HG03575 (cell line): ENCODE measurements around the gene MBOAT7.

Experiments used
- ATAC-seq: cut with Tn5 transposase; IDR thresholded peaks from one replicate; pipeline ENCODE4 v1.9.1; 2021; ENCODE audit not compliant: unreplicated experiment, insufficient number of reproducible peaks, low FRiP score; ENCODE audit errors: extremely low read depth

The MBOAT7 gene

GRCh38 chr19:54151362-54152035, 37.9 kb downstream of the MBOAT7 start:
- no peak for ATAC-seq

- no peak for ATAC-seq
Observed at GRCh38 chr19:54149021-54149812, 40.2 kb downstream of the MBOAT7 start.

DNA sequence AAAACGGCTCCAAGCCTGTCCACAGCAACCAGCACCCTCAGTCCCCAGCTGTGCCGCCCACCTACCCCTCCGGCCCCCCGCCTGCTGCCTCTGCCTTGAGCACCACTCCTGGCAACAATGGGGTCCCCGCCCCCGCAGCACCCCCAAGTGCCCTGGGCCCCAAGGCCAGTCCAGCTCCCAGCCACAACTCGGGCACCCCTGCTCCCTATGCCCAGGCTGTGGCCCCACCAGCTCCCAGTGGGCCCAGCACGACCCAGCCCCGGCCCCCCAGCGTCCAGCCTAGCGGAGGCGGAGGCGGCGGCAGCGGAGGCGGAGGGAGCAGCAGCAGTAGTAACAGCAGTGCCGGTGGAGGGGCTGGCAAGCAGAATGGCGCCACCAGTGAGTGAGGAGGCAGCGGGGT, 41.2 kb downstream of the MBOAT7 start:
- ATAC-seq = no peak

GRCh38 chr19:54147676-54148075, 41.7 kb downstream of the MBOAT7 start:
- ATAC-seq = no peak

DNA sequence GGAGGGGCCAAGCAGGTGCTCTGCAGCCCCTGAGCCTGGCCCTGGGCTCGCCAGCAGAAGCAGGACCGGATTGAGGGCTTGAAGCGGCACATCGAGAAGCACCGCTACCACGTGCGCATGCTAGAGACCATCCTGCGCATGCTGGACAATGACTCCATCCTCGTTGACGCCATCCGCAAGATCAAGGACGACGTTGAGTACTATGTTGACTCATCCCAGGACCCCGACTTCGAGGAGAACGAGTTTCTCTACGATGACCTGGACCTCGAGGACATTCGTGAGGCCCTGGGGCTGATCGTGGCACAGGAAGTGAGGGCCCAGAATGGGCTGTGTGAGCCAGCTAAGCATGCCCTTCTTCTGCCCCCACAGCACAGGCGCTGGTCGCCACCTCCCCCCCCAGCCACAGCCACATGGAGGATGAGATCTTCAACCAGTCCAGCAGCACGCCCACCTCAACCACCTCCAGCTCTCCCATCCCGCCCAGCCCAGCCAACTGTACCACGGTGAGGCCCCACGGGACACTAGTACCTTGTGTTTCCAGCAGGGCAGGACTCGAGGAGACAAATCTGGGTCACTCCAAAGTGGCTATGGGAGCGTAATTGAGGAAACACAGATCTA, 43.7 kb downstream of the MBOAT7 start:
- no peak for ATAC-seq

GRCh38 chr19:54142166-54142780, 47.1 kb downstream of the MBOAT7 start:
- ATAC-seq = no peak

DNA sequence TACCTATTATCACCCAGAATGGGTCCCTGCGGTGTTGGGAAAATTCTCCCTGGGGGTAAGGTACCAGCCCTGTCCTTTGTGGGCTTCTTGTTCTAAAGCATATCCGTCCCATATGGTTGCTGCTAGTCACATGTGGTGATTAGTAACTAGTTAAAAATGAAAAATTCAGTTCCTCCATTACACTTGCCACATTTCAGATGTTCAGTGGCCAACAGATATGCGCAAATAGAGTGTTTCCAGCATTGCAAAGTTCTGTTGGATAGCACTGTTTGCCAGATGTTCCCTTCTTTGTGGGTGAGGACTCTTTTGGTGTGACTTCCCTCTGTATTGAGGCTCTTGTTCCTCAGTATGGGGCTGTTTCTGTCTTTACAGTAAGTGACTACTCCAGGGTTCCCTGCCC, 48.0 kb downstream of the MBOAT7 start:
- ATAC-seq = no peak

GRCh38 chr19:54138489-54139256, 50.7 kb downstream of the MBOAT7 start:
- ATAC-seq = no peak

DNA sequence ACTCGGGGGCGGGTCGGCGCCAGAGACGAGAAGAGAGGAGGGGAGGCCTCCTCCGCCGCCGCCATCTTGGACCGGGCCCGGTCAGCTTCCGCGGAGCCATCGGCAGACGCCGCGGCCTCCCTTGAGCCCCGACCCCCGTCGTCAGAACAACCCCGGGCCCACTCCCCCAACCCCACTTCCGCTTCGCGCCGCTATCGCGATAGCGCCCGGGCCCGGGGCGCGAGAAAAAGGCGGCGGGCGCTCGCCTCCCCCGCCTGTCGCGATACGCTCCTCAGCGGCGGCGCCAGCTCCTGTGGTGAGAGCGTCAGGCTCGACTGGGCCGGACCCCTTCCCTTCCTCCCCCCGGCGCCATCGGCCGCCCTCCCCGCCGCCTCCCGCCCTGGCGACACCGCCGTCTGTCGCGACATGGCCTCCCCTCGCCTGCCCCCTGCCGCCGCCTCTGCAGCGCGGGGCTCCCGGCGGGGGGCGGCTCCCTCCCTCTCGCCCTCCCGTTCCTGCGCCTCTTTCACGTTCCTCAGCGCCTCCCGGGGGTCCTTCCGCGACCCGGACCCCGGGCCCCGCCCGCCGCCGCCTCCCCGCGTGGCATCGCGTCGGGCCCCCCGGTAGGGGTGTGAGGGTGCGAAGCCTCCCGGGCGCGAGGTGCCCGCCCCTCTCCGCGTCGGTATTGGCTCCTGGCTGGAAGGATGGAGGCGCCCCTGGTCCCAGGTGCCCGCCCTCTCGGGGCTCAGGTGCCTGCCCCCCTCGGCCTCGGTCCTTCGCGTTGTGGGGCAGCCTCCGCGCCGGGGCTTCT, 51.5 kb downstream of the MBOAT7 start, which contains the start of gene CNOT3:
Gene CNOT3 (plus strand): TSS at position 64 of the 790 bp plus-strand sequence. CDS start 5,217 bp downstream, outside the sequence.
- ATAC-seq = no peak

DNA sequence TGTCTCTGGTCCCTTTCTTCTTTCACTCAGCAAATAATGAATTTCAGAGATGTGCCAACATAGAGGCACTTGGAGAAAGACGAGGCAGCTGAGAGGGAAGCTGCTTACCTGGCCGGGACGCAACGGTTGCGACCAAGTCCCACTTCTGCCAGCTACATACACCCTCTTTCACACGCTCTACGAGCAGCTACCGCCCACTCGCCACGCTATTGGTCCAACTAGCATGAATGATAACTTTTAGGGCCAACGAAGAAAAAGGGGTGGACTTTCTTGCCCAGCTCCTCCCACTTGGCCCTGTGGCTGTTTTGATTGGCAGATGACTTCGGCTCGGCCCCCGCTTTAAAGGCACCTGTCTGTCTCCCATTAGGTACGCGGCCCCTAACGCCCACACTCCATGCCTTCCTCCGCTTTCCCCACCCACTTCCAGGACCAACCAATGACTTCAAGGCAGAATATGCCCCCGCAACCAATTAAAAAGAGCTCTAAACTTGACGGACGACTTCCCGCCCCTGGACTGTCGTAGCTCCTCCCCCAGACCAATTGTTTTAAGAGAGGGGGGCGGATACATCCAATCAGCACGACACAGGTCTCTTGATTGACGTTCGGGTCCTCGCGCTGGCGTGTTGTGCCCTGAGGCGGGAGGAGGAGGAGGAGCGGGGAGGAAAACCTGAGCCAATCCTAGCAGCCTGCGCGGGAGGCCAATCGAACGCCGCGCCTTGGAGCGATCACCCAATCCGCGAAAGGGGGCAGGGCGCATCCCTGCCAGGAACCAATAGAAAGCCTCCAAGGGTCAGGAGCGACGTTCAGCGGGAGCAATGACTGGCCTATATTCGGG, 52.3 kb downstream of the MBOAT7 start:
- ATAC-seq = peak; percentile 46

DNA sequence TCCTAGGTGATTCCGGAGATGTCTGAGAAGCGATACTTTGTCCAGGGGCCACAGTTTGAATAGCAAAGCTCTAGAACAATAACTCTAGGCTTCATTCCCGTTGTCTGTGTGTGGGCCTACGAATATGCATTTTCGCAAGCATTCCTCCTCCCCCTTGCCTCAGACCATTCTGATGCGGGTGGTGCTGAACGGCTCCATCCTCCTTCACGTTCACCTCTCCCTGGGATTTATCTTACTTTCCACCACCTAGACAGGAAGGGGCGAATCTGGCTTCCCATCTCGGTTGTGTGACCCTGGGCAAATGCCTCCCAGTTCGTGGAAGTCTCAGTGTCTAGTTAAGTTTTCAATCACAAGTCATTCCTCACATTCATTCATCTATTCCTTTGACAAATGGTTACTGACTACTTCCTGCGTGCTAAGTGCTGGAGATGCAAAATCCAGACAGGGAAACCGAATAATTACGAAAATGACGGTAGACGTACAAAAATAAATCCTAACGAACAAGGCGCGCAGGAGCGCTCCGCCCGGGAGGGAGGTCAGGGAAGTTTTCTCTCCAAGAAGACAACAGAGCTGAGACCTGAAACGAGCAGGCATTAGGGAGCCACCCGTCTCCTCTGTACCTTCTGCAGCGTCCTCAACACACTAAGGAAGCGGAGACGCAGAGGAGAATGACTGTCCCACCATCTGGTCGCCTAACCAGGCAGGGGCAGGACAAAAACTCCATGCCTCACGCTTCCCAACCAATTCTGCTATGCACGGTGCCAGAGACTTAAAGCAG, 53.1 kb downstream of the MBOAT7 start:
- ATAC-seq = no peak

GRCh38 chr19:54133957-54134590, 55.3 kb downstream of the MBOAT7 start:
- ATAC-seq = no peak

DNA sequence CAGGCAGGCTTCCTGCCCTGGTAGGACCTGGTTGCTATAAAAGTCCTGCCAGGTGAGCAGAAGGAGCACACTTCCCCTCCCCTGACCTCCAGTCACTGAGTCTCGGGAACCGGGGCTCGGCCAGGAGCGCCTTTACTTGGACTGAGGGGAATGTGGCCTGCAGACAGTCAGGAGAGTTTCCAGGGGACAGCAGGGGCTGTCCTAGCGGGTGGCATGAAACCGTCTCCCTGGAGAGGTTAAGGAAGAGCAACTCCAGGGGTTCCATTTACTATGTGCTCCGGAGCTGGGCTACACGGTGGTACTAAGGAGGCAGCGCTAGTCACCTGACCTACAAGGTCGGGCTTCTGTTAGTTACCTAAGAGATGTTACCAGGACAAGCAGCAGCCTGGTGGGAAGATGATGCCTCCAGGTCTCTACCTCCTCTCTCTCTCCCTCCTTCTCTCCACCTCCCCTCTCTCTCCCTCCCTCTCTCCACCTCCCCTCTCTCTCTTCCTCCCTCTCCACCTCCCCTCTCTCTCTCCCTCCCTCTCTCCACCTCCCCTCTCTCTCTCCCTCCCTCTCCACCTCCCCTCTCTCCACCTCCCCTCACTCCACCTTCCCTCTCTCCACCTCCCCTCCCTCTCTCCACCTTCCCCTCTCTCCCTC, 55.9 kb downstream of the MBOAT7 start:
- ATAC-seq = no peak

GRCh38 chr19:54129617-54129996, 59.8 kb downstream of the MBOAT7 start:
- ATAC-seq = no peak

- no peak for ATAC-seq
Observed at GRCh38 chr19:54128796-54129616, 60.4 kb downstream of the MBOAT7 start.
